ENCODE data around the gene ALPI.

ALPI gene

GRCh38 chr2:232465061-232465460 lies 9.1 kb downstream of the ALPI start:
- no peak for DNase-seq

- DNase-seq: no peak
Measured at GRCh38 chr2:232466221-232466620, 10.3 kb downstream of the ALPI start.

- DNase-seq: no peak
Measured at GRCh38 chr2:232473467-232473890, 17.5 kb downstream of the ALPI start.

GRCh38 chr2:232476045-232476444 lies 20.1 kb downstream of the ALPI start:
- DNase-seq: no peak

GRCh38 chr2:232476791-232477190 lies 20.8 kb downstream of the ALPI start:
- DNase-seq: no peak

GRCh38 chr2:232477751-232478510 lies 22.0 kb downstream of the ALPI start:
- no peak for DNase-seq

GRCh38 chr2:232478571-232479340 lies 22.8 kb downstream of the ALPI start:
- no peak for DNase-seq

- no peak for DNase-seq
Measured at GRCh38 chr2:232479341-232480200, 23.6 kb downstream of the ALPI start.

GRCh38 chr2:232480201-232481190 lies 24.5 kb downstream of the ALPI start:
- DNase-seq: no peak

- no peak for DNase-seq
Measured at GRCh38 chr2:232481322-232482140, 25.6 kb downstream of the ALPI start.

GRCh38 chr2:232482301-232483238 lies 26.6 kb downstream of the ALPI start:
- DNase-seq: no peak

- no peak for DNase-seq
Measured at GRCh38 chr2:232483311-232483922, 27.5 kb downstream of the ALPI start.

GRCh38 chr2:232483923-232484627 lies 28.1 kb downstream of the ALPI start:
- no peak for DNase-seq

- no peak for DNase-seq
Measured at GRCh38 chr2:232484628-232485347, 28.8 kb downstream of the ALPI start.

- no peak for DNase-seq
Measured at GRCh38 chr2:232485348-232485756, 29.4 kb downstream of the ALPI start.

- DNase-seq: no peak
Measured at GRCh38 chr2:232485757-232486557, 30.0 kb downstream of the ALPI start.
